GM12874 (cell line): ENCODE results near the gene GRM1.

ENCODE experiments used
- CTCF ChIP-seq: IDR thresholded peaks from 2 replicates; pipeline ENCODE4 v1.5.1; 2011; ENCODE audit warnings: low read depth, mild to moderate bottlenecking, control low read depth, low read length, moderate library complexity; ENCODE audit not compliant: insufficient read depth

Gene GRM1

GRCh38 chr6:146210406-146211083 lies 181.7 kb downstream of the GRM1 start:
- no peak for TF ChIP-seq CTCF

- no peak for TF ChIP-seq CTCF
Measured at GRCh38 chr6:146211646-146212045, 182.8 kb downstream of the GRM1 start.

GRCh38 chr6:146212781-146213180 lies 183.9 kb downstream of the GRM1 start:
- no peak for TF ChIP-seq CTCF

- no peak for TF ChIP-seq CTCF
Measured at GRCh38 chr6:146219101-146219500, 190.2 kb downstream of the GRM1 start.

GRCh38 chr6:146224449-146224848 lies 195.6 kb downstream of the GRM1 start:
- TF ChIP-seq CTCF: no peak

GRCh38 chr6:146224988-146225387 lies 196.1 kb downstream of the GRM1 start:
- TF ChIP-seq CTCF: no peak

GRCh38 chr6:146240322-146240721 lies 211.5 kb downstream of the GRM1 start:
- no peak for TF ChIP-seq CTCF

- no peak for TF ChIP-seq CTCF
Measured at GRCh38 chr6:146240807-146241206, 211.9 kb downstream of the GRM1 start.
